ENCODE results near the gene SLITRK2.

The SLITRK2 gene

DNA sequence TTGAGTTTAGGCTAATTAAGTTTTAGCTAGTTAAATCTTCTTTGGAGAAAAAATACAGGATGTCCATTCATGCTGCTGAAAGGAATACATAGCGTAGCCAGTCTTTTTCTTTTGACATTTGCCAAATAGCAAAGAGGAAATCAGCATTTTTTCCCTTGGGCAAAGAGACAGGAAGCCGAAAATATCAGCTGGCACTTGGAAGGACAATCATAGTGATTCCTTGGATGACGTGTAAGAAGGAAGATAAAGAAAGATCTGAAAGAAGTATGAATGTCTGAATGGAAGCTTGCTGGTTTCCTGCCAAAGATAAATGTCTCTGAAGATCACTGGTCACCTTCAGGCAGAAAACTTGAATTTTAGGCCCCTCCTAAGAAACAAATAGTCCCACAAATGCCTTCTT is 44.2 kb downstream of the SLITRK2 start:
- DNase-seq (ENCODE audit: low read depth) = no peak

DNA sequence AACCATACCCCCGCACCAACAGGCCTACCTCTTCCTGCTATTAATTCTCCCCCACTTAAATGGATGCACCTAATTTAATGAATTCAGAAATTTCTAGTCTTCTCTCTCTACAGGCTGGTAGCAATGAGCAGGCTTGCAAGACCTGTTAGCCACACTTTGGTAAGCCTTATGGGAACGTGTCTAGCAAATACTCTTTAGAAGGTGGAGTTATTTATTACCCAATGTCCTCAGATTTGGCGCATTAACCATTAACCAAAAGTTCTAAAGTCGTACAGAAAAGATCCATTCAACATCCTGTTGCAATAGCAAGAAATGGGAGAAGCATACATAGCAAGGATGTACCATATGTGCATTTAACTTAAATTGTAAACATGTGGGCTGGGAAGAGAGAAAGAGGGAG is 47.5 kb downstream of the SLITRK2 start:
- DNase-seq (ENCODE audit: low read depth) = no peak
